Spinal cord (tissue), 10 donors: ENCODE data around the gene STARD3NL. TPM values are rescaled to one million over a fixed set of nuclear protein-coding genes. Genes with fewer than 3 reads are reported as not detected.

ENCODE experiments used
- DNase-seq, 6 donors: peaks; one replicate each; pipeline versions ENCODE4 v3.0.0 to v3.0.0-alpha.2; 2013 to 2015; ENCODE audit warnings: low spot score in 6 of 6, low read depth in 4 of 6
- H3K27ac ChIP-seq: one replicate; pipeline ENCODE4 v1.5.1; 2013; ENCODE audit warnings: low read depth, low read length, control low read depth
- H3K27me3 ChIP-seq: one replicate; pipeline ENCODE4 v1.6.1; 2013; ENCODE audit warnings: low read length; ENCODE audit not compliant: control insufficient read depth, insufficient read depth
- H3K36me3 ChIP-seq: one replicate; pipeline ENCODE4 v1.6.1; 2013; ENCODE audit warnings: low read length; ENCODE audit not compliant: control insufficient read depth, insufficient read depth
- H3K4me1 ChIP-seq: one replicate; pipeline ENCODE4 v1.6.1; 2013; ENCODE audit warnings: low read length; ENCODE audit not compliant: control insufficient read depth, insufficient read depth
- H3K4me3 ChIP-seq: one replicate; pipeline ENCODE4 v1.5.1; 2013; ENCODE audit warnings: low read depth, low read length, control low read depth
- H3K9me3 ChIP-seq: one replicate; pipeline ENCODE4 v1.6.1; 2013; ENCODE audit warnings: low read length; ENCODE audit not compliant: control insufficient read depth, insufficient read depth
- WGBS: methylation state at CpG from one replicate; pipeline ENCODE4 v1.1.5; 2013; ENCODE audit warnings: missing lambda C conversion rate; ENCODE audit not compliant: insufficient coverage; 5-methylcytosine and 5-hydroxymethylcytosine counted together
- polyA plus RNA-seq, 2 donors: library from polyadenylated mRNA; unstranded; fragments of 120-200 nt; gene quantifications; one replicate each; pipeline ENCODE4 v1.2.1, GENCODE V29; 2013; ENCODE audit not compliant: insufficient read length in 2 of 2
- total RNA-seq, 2 donors: library from RNA; depleted of rRNA in 1 of 2; stranded (reverse); fragments of 120-200 nt in 1 of 2; fragments of >200 nt in 1 of 2; gene quantifications; one replicate each; pipeline versions ENCODE4 v1.2.3 to v1.2.4, GENCODE V29; 2013 to 2014
- donor health status: healthy.

STARD3NL gene
- total and polyA plus RNA-seq, 4 donors = 79.7 to 111 (median 97.9) TPM

GRCh38 chr7:38215115-38215514, 37.1 kb downstream of the STARD3NL start:
- DNase-seq = peak in 2 of 6 donors; percentile 13 to 22
- peaks cover 4% of the 10 kb centered on the region for H3K4me1 ChIP-seq
- H3K9me3 ChIP-seq = no peaks in the 10 kb centered on the region
- H3K36me3 ChIP-seq = peaks cover 16% of the 10 kb centered on the region
- WGBS = no CpG with 5 or more reads among the region's 1 CpG
- no peak overlapping the region for H3K4me3 ChIP-seq
- H3K27ac ChIP-seq = no peak overlapping the region
- no peaks in the 10 kb centered on the region for H3K27me3 ChIP-seq

- Histone ChIP-seq H3K4me1 (peaks cover 4% of the 10 kb centered on the region), H3K36me3 (peaks cover 16% of the 10 kb centered on the region), H3K27ac (peak overlapping the region; percentile 12), H3K9me3 (no peaks in the 10 kb centered on the region), H3K4me3 (no peak overlapping the region), H3K27me3 (no peaks in the 10 kb centered on the region)
- 13% methylated on average over 5 of the region's 5 CpGs for WGBS
- DNase-seq = peak; percentile 24 to 85 (median 54)
Measured at GRCh38 chr7:38215735-38216670, 38.0 kb downstream of the STARD3NL start.

- no peak for DNase-seq
- Histone ChIP-seq H3K4me1 (peaks cover 4% of the 10 kb centered on the region), H3K4me3 (no peak overlapping the region), H3K9me3 (no peaks in the 10 kb centered on the region), H3K27me3 (no peaks in the 10 kb centered on the region), H3K36me3 (peaks cover 16% of the 10 kb centered on the region), H3K27ac (no peak overlapping the region)
- no CpG with 5 or more reads among the region's 2 CpGs for WGBS
Measured at GRCh38 chr7:38217672-38218071, 39.6 kb downstream of the STARD3NL start.

- DNase-seq = no peak
- H3K27ac ChIP-seq = no peak overlapping the region
- no peak overlapping the region for H3K4me3 ChIP-seq
- peaks cover 16% of the 10 kb centered on the region for H3K36me3 ChIP-seq
- H3K9me3 ChIP-seq = no peaks in the 10 kb centered on the region
- peaks cover 3% of the 10 kb centered on the region for H3K4me1 ChIP-seq
- no peaks in the 10 kb centered on the region for H3K27me3 ChIP-seq
- no CpG with 5 or more reads among the region's 3 CpGs for WGBS
Measured at GRCh38 chr7:38220452-38220851, 42.4 kb downstream of the STARD3NL start.

- Histone ChIP-seq H3K4me1 (no peaks in the 10 kb centered on the region), H3K27ac (no peak overlapping the region), H3K4me3 (no peak overlapping the region), H3K36me3 (peaks cover 7% of the 10 kb centered on the region), H3K9me3 (no peaks in the 10 kb centered on the region), H3K27me3 (no peaks in the 10 kb centered on the region)
- peak; percentile 35 to 92 (median 59) for DNase-seq
- no CpG with 5 or more reads among the region's 5 CpGs for WGBS
Measured at GRCh38 chr7:38222481-38223096, 44.5 kb downstream of the STARD3NL start.

- no peaks in the 10 kb centered on the region for H3K4me1 ChIP-seq
- H3K27ac ChIP-seq = no peak overlapping the region
- H3K27me3 ChIP-seq = no peaks in the 10 kb centered on the region
- WGBS = no CpG with 5 or more reads among the region's 2 CpGs
- no peak overlapping the region for H3K4me3 ChIP-seq
- H3K36me3 ChIP-seq = peaks cover 7% of the 10 kb centered on the region
- H3K9me3 ChIP-seq = no peaks in the 10 kb centered on the region
- no peak for DNase-seq
Measured at GRCh38 chr7:38223306-38223705, 45.3 kb downstream of the STARD3NL start.

- no peak overlapping the region for H3K4me3 ChIP-seq
- peaks cover 8% of the 10 kb centered on the region for H3K36me3 ChIP-seq
- H3K27me3 ChIP-seq = no peaks in the 10 kb centered on the region
- H3K27ac ChIP-seq = no peak overlapping the region
- DNase-seq = no peak
- WGBS = 90% methylated on average over 3 of the region's 5 CpGs
- no peaks in the 10 kb centered on the region for H3K9me3 ChIP-seq
- H3K4me1 ChIP-seq = no peaks in the 10 kb centered on the region
Measured at GRCh38 chr7:38224392-38224791, 46.3 kb downstream of the STARD3NL start.

GRCh38 chr7:38229386-38229785, 51.3 kb downstream of the STARD3NL start:
- WGBS = 100% methylated on average over 1 of the region's 6 CpGs
- Histone ChIP-seq H3K4me1 (no peaks in the 10 kb centered on the region), H3K36me3 (peaks cover 6% of the 10 kb centered on the region), H3K27me3 (no peaks in the 10 kb centered on the region), H3K27ac (no peak overlapping the region), H3K9me3 (no peaks in the 10 kb centered on the region), H3K4me3 (no peak overlapping the region)
- no peak for DNase-seq

GRCh38 chr7:38229884-38230642, 52.0 kb downstream of the STARD3NL start:
- Histone ChIP-seq H3K9me3 (no peaks in the 10 kb centered on the region), H3K4me3 (no peak overlapping the region), H3K36me3 (peaks cover 6% of the 10 kb centered on the region), H3K27ac (no peak overlapping the region), H3K4me1 (no peaks in the 10 kb centered on the region), H3K27me3 (no peaks in the 10 kb centered on the region)
- WGBS = no CpG with 5 or more reads among the region's 6 CpGs
- no peak for DNase-seq
